ENCODE results near the gene KASH5. TPM values are rescaled to one million over a fixed set of nuclear protein-coding genes. Genes with fewer than 3 reads are reported as not detected.

The KASH5 gene
- polyA plus RNA-seq, 1 experiment, result not detected

DNA sequence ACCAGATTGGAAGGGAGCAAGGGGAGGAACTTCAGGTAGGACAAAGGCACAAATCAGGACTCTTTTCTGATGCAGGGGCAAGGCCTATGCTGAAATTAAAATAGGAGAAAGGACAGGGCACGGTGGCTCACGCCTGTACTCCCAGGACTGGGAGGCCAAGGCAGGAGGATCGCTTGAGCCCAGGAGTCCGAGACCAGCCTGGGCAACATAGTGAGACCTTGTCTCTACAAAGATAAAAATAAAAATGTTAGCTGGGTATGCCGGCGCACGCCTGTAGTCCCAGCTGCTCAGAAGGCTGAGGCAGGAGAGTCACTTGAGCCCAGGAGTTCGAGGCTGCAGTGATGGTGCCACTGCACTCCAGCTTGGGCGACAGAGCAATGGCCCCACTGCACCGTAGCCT lies 47.6 kb downstream of the KASH5 start:
- TF ChIP-seq, protein P1, sequence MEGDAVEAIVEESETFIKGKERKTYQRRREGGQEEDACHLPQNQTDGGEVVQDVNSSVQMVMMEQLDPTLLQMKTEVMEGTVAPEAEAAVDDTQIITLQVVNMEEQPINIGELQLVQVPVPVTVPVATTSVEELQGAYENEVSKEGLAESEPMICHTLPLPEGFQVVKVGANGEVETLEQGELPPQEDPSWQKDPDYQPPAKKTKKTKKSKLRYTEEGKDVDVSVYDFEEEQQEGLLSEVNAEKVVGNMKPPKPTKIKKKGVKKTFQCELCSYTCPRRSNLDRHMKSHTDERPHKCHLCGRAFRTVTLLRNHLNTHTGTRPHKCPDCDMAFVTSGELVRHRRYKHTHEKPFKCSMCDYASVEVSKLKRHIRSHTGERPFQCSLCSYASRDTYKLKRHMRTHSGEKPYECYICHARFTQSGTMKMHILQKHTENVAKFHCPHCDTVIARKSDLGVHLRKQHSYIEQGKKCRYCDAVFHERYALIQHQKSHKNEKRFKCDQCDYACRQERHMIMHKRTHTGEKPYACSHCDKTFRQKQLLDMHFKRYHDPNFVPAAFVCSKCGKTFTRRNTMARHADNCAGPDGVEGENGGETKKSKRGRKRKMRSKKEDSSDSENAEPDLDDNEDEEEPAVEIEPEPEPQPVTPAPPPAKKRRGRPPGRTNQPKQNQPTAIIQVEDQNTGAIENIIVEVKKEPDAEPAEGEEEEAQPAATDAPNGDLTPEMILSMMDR (IDR thresholded peaks at IDR 0.05; ENCODE audit: insufficient read depth, low read depth, low read length), result no peak
- no peak for DNase-seq (ENCODE audit: low read depth)
- peaks cover 64% of the 10 kb centered on the region for H3K27me3 ChIP-seq (ENCODE audit: control insufficient read depth, insufficient read depth, low read length)
- ChIA-PET POLR2A (no interaction called here), CTCF (interaction anchor here (1.0 to 2.1 kb wide), 2 partner anchors 44 to 97 kb away, joined by 3 to 10 read pairs; no protein-coding TSS in a partner anchor)
- no peaks in the 10 kb centered on the region for H3K36me3 ChIP-seq (ENCODE audit: control insufficient read depth, insufficient read depth, low read length)
- H3K4me3 ChIP-seq (ENCODE audit: low read depth, low read length), result no peak overlapping the region

DNA sequence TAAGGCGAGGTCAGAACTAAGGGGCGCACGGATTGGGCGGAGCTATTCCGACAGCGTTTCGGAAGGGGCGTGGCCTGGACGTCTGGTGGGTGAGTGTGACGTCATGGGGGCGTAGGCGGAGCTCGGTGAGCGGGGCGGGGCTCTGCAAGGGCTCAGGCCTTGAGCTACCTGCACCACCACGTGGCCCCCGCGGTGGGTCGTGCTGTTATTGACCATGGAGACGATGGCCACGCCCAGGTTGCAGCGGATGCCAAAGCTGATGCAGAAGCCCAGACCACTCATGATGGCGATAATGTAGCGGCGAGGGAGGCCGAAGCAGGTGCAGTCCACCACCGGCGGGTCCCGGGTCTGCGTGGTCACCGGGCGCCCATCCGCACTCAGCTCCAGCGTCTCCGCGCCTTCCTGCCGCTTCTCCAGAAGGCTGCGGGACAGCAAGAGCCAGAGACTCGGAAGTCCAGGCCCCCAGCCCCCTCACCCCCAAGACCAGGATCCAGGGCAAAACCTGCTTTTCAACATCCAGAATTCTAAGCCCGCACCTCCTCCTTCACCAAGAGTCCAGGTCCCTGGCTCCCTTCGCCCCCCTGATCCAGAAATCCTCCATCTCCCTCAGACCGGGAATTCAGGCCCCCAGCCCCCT lies 48.5 kb downstream of the KASH5 start:
- no peak for DNase-seq (ENCODE audit: low read depth)
- POLR2A ChIA-PET, result no interaction called here
- TF ChIP-seq, protein P1 (IDR thresholded peaks at IDR 0.05; ENCODE audit: insufficient read depth, low read depth, low read length), result no peak
- Histone ChIP-seq H3K4me3 (ENCODE audit: low read depth, low read length) (no peak overlapping the region), H3K27me3 (ENCODE audit: control insufficient read depth, insufficient read depth, low read length) (peaks cover 66% of the 10 kb centered on the region), H3K36me3 (ENCODE audit: control insufficient read depth, insufficient read depth, low read length) (no peaks in the 10 kb centered on the region)
- CTCF ChIA-PET, result interaction anchor here (1.0 to 2.1 kb wide), 2 partner anchors 45 to 98 kb away, joined by 3 to 10 read pairs; no protein-coding TSS in a partner anchor

DNA sequence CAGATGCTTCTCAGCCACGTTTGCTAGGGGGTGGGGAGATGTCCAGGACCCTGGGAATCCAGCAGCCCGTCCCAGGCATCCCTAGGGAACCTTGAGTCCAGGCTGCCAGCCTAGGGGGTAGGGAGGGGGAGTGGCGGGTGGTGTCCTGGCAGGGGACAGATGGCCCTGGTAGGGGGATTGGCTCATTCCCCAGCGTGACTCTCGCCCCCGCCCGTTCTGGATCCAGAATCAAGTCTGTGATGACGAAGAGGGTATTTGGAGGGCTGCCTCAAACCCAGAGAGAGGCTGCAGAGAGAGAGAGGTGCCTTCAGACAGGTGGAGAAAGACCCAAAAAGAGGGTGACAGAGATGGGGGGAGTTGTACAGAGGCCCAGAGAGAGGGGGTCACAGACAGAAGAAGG lies 49.2 kb downstream of the KASH5 start:
- DNase-seq (ENCODE audit: low read depth), result no peak
- peaks cover 66% of the 10 kb centered on the region for H3K27me3 ChIP-seq (ENCODE audit: control insufficient read depth, insufficient read depth, low read length)
- H3K4me3 ChIP-seq (ENCODE audit: low read depth, low read length), result no peak overlapping the region
- TF ChIP-seq, protein P1 (IDR thresholded peaks at IDR 0.05; ENCODE audit: insufficient read depth, low read depth, low read length), result no peak
- no peaks in the 10 kb centered on the region for H3K36me3 ChIP-seq (ENCODE audit: control insufficient read depth, insufficient read depth, low read length)
- ChIA-PET CTCF (no interaction called here), POLR2A (no interaction called here)

DNA sequence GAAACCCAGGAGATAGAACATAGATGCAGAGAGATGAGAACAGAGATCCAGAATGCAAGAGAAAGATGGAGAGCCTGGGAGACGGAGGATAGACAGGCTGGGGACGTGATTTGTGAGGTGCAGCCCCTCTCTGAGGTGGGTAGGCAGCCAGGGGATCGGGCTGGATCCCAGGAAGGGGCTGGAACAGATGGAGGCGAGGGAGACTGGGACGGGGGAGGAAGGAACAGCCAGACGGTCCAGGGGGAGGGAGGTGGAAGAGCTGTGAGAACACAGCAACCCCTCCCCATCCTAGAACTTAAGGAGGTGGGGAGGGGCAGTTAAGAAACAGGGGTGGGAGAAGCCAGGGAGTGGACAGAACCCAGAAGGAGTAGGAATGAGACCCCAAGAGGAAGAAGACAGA lies 50.2 kb downstream of the KASH5 start:
- H3K4me3 ChIP-seq (ENCODE audit: low read depth, low read length), result no peak overlapping the region
- DNase-seq (ENCODE audit: low read depth), result no peak
- TF ChIP-seq, protein P1 (IDR thresholded peaks at IDR 0.05; ENCODE audit: insufficient read depth, low read depth, low read length), result no peak
- POLR2A ChIA-PET, result no interaction called here
- H3K27me3 ChIP-seq (ENCODE audit: control insufficient read depth, insufficient read depth, low read length), result peaks cover 57% of the 10 kb centered on the region
- CTCF ChIA-PET, result no interaction called here
- H3K36me3 ChIP-seq (ENCODE audit: control insufficient read depth, insufficient read depth, low read length), result no peaks in the 10 kb centered on the region

DNA sequence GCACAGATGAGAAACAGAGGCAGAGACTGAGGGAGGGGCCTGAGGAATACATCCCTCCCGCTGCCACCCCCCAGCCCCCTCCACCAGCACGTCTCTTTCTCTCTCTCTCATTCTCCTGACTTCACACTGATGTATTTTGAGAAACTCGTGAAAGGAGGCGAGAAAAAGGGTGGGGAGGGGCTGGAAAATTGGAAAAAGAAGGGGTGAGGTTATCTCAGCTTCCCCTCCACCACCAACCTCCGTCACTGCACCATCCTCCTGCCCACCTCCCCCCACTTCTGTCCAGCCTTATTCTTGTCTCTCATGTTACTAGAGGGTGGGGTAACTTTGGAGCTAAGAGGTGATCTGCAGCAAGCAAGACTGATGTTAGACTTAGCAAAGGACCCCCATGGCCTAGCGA lies 51.8 kb downstream of the KASH5 start:
- ChIA-PET CTCF (interaction anchor here (1.1 to 2.5 kb wide), 3 partner anchors 13 to 215 kb away, joined by 4 to 12 read pairs (median 6); no protein-coding TSS in a partner anchor), POLR2A (no interaction called here)
- Histone ChIP-seq H3K4me3 (ENCODE audit: low read depth, low read length) (no peak overlapping the region), H3K36me3 (ENCODE audit: control insufficient read depth, insufficient read depth, low read length) (no peaks in the 10 kb centered on the region), H3K27me3 (ENCODE audit: control insufficient read depth, insufficient read depth, low read length) (peaks cover 49% of the 10 kb centered on the region)
- TF ChIP-seq, protein P1 (IDR thresholded peaks at IDR 0.05; ENCODE audit: insufficient read depth, low read depth, low read length), result no peak
- no peak for DNase-seq (ENCODE audit: low read depth)

All from BJ (cell line).